ENCODE measurements around the gene AURKA. TPM values are rescaled to one million over a fixed set of nuclear protein-coding genes. Genes with fewer than 3 reads are reported as not detected.
"Not testable (repeated sequence)": the region's sequence is repeated elsewhere in the genome, so short reads cannot be mapped to it uniquely, and the experiment has no call there.

AURKA gene
- total RNA-seq, 1 donor, result 1.6 TPM

GRCh38 chr20:56422076-56422823 lies 30.2 kb upstream of the AURKA start:
- DNase-seq (ENCODE audit: low read depth in 2 of 3, low spot score in 2 of 3), result no peak

GRCh38 chr20:56420940-56421688 lies 29.1 kb upstream of the AURKA start:
- no peak for DNase-seq (ENCODE audit: low read depth in 2 of 3, low spot score in 2 of 3)

DNA sequence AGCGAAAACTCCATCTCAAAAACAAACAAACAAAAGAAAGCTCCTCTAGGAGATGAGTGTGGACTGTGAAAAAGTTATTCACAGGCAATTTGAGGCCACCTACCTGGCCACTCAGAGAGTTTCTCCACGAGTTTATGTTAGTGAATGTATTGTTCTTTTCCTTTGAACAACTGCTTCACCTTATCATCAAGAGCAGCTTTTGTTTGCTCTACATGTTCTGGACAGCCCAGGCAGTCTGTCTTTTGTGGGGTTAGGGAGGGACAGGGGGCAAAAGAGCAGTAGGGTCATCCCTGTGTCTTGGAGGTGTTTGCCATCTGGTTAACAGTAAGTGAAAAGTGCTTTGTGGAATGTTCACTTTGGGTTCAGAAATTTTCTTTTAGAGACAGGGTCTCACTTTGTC lies 28.0 kb upstream of the AURKA start:
- DNase-seq (ENCODE audit: low read depth in 2 of 3, low spot score in 2 of 3), result no peak

DNA sequence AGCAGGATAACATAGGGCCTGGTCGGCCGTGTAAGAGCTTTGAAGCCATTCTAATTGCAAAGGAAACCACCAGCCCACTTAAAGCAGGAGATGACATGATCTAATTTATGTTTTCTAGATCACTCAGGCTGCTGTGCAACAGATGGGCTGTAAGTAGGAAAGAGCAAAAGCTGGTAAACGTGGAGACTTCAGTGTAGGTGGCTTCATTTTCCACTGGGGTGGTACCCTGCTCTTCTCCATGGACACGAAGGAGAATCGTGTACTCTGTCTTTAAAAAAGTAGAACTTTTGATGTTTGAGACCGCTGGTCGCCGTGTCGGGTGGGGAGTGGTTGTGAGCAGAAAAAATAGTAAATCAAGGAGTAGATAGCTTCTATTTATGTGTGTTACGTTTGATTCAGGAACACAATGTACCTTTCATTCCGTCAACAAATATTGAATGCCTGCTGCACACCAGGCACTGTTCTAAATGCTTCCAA lies 26.4 kb upstream of the AURKA start:
- DNase-seq (ENCODE audit: low read depth in 2 of 3, low spot score in 2 of 3), result peak in 1 of 3 donors; percentile 65

GRCh38 chr20:56417911-56418310 lies 25.9 kb upstream of the AURKA start:
- no peak for DNase-seq (ENCODE audit: low read depth in 2 of 3, low spot score in 2 of 3)

- no peak for DNase-seq (ENCODE audit: low read depth in 2 of 3, low spot score in 2 of 3)
These were observed 25.4 kb upstream of the AURKA start for GRCh38 chr20:56417402-56417801.

DNA sequence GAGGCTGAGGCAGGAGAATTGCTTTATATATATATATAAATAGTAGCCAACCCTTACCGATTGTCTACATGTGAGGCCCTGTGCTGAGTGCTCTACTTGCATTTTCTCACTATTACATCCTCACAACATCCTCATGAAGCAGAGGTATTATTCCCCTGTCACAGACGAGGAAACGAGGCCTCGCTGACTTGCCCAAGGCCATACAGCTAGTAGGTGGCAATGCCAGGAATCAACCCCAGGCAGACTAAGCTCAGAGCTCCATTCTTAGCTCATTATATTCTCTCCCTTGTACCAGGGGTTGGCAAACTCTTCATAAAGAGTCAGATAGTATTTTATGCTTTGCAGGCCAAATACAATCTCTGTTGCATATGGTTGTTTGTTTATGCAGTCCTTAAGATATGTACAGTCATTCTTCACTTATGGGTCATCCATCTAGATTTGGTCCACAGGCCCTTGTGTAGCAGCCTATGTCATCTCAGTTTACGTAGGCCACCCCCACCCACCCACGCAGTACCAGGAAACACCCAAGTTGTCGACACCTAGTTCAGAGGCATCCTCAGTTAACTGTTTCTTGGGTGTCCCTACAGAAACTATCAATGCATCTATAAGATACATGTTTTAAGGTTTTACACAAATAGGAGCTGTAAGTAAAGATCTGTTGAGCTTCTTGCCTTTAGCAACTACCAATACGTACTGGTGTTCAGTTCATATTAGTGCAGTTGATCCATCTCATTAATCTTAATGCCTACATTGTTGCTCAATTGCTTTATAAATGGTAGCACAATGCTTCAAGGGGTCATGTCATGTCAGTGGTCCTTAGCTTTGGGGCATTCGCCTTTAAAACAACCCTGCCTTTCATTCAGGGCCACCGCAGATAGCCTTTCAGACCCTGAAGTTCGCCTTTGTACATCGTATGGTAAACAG lies 23.1 kb upstream of the AURKA start:
- DNase-seq (ENCODE audit: low read depth in 2 of 3, low spot score in 2 of 3), result no peak

DNA sequence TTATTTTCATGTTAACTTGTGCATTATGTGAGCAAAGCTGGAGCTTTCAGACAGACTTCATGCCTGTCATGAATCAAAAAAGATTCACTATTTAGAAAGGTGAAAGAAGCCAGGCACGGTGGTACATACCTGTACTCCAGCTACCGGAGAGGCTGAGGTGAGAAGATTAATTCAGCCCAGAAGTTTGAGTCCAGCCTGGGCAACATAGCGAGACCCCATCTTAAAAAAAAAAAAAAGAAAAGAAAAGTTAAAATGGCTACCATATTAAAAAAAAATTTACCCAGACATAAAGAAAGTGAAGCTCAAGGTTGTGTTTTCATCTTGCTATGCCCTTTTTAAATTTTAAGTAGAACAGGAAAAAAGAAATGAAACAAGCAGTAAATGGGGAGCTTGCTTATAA lies 20.9 kb upstream of the AURKA start:
- DNase-seq (ENCODE audit: low read depth in 2 of 3, low spot score in 2 of 3), result no peak

DNA sequence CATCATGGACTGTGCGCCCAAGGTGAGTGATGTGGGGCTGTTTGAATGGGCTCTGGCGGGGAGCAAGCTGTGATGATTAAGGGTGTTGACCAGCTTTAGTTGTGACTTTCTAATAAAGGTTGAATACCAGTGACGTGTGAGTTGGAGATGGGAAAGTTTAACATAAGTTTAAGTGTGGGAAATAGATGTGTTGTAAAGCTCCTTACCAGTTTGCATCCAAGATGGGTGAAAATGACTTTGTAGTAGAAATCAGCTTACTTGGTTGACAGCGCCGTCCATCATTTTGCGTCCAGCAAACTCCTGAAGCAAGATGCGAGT lies 20.4 kb upstream of the AURKA start:
- DNase-seq (ENCODE audit: low read depth in 2 of 3, low spot score in 2 of 3), result no peak

DNA sequence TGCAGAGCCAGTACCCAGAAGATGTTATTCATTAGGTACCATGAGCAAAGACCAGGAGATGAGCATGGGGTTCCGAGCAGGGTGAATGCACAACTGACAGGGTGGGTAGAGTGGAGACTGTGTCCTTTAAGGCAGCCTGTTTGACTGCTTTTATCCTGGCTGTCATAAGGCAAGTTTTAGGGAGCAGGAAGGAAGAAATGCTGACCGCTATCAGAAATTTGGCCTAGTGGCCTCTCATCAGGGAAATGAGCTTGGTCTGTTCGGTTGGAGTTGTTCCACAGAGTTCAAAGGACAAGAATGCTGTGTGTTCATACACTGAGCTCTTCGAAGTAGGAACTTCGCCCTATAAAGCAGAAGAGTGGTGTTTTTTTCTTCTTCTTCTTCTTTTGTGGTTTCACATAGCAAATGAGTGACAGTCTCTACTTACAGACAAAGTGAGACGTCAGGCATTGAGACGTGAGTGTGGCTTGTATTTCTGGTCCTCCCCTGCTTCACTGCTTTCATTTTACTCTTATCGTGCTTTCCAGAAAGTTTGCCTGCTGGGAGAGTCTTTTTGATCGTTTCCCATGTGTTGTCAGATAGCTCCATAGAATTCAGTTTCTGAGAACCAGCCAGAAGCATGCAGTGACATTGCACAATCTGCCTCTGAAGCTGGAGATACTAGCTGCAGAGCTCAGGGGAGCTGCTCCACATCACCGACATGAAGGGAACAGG lies 19.9 kb upstream of the AURKA start, which contains the start of gene CASS4:
TSS of gene CASS4 (plus strand) at position 502 of the 714 bp plus-strand sequence. CDS start at position 701, 199 bp downstream.
- DNase-seq (ENCODE audit: low read depth in 2 of 3, low spot score in 2 of 3), result peak in 2 of 3 donors; percentile 60 to 86

GRCh38 chr20:56411287-56411686 lies 19.3 kb upstream of the AURKA start:
- not testable (repeated sequence) for DNase-seq (ENCODE audit: low read depth in 2 of 3, low spot score in 2 of 3)

DNA sequence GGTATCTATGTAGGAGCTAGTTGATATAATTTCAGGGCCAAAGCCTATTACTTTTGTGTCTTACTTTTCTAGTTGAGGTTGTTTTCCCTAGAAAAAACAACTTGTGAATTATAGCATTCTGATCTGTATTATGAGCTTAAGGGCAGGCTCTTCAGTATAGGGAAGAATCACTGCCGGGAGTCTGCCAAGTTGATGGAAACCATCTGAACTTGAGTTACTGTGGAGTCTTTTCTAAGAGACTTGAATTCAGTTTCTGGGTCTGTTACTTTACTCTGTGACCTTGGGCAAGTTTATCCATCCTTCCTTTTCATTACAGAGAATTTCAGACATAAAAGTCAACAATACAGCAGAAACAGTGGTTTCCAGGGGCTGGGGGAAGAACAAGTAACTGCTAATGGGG lies 17.9 kb upstream of the AURKA start:
- no peak for DNase-seq (ENCODE audit: low read depth in 2 of 3, low spot score in 2 of 3)

DNA sequence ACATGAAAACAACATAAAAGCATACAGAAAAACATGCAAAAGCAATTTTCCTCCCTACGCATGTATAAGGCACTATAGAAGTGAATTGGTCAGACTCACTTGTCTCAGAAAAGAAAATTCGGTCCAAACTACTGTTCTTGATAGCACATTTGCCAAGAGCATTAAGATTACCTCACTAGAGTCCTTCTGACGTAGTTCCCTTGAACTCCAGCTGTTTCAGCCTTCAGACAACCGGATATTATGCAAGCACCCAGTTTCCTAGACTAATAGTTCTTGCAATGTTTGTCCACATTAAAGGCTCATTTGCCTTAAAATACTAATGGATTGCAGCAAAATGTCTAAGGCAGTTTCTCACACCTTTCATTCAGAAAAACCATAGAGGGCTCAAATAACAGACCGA lies 17.5 kb upstream of the AURKA start:
- no peak for DNase-seq (ENCODE audit: low read depth in 2 of 3, low spot score in 2 of 3)

DNA sequence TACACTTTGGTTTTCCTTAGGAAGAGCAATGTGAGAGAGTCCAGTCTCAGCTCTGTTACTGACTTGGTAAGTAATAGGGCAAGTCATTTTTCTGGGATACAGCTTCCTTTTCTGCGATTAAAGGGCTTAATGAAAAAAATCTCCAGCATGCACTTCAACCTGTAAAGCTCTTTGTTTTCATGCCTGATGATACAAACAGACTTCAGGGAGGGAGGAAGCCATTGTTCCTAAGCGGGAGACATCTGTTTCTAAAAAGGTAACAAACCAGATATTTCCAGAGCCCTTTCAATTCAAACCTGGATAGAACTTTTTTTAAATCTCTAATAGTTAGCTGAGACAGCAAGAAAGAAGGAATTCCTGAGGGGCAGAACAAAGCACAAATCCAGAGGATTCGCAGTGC lies 14.9 kb upstream of the AURKA start:
- no peak for DNase-seq (ENCODE audit: low read depth in 2 of 3, low spot score in 2 of 3)

- DNase-seq (ENCODE audit: low read depth in 2 of 3, low spot score in 2 of 3), result not testable (repeated sequence)
These were observed 13.3 kb upstream of the AURKA start for GRCh38 chr20:56405356-56405755.

GRCh38 chr20:56403465-56403864 lies 11.4 kb upstream of the AURKA start:
- DNase-seq (ENCODE audit: low read depth in 2 of 3, low spot score in 2 of 3), result no peak

- peak; percentile 50 to 86 (median 71) for DNase-seq (ENCODE audit: low read depth in 2 of 3, low spot score in 2 of 3)
These were observed 8.1 kb upstream of the AURKA start for GRCh38 chr20:56400001-56400640.

DNA sequence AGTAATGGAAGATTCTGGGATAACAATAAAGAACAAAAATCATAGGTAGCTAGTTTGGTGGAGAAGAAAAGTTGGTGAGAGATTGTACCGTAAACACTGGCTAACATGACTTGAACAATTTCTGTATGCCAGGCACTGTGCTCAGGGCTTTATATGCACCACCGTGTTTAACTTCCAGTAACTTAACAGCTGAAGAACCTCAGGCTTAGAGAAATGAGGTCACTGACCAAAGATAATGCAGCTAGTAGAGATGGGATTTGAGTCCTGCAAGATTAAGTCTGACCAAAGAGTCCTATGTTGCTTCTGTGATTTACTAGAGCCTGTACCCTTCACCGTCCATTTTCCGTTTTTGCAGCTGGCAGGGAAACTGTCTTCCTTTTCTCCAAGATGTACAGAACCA lies 3.2 kb upstream of the AURKA start:
- no peak for DNase-seq (ENCODE audit: low read depth in 2 of 3, low spot score in 2 of 3)

DNA sequence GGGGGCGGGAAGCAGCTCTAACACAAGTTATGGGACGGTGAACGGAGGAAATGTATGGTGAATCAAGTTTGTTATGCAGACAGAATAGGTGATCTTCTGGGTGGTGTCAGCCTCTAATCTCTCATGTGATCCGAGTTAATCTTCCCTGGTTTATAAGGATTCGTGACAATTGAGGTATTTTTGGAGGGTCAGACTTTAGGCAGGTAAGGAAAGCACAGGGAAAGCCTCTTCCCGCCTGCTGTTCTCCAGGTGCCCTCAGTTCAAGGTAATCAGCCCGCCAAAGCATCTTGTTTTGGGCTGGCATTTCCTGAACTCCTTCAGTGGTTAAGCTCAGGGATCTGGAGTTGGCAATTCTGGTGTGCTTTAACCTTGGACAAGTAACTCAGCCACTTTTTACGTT lies 1.6 kb upstream of the AURKA start:
- DNase-seq (ENCODE audit: low read depth in 2 of 3, low spot score in 2 of 3), result no peak
